ENCODE results near the gene SMARCAD1. TPM values are rescaled to one million over a fixed set of nuclear protein-coding genes. Genes with fewer than 3 reads are reported as not detected.

The SMARCAD1 gene, protein sequence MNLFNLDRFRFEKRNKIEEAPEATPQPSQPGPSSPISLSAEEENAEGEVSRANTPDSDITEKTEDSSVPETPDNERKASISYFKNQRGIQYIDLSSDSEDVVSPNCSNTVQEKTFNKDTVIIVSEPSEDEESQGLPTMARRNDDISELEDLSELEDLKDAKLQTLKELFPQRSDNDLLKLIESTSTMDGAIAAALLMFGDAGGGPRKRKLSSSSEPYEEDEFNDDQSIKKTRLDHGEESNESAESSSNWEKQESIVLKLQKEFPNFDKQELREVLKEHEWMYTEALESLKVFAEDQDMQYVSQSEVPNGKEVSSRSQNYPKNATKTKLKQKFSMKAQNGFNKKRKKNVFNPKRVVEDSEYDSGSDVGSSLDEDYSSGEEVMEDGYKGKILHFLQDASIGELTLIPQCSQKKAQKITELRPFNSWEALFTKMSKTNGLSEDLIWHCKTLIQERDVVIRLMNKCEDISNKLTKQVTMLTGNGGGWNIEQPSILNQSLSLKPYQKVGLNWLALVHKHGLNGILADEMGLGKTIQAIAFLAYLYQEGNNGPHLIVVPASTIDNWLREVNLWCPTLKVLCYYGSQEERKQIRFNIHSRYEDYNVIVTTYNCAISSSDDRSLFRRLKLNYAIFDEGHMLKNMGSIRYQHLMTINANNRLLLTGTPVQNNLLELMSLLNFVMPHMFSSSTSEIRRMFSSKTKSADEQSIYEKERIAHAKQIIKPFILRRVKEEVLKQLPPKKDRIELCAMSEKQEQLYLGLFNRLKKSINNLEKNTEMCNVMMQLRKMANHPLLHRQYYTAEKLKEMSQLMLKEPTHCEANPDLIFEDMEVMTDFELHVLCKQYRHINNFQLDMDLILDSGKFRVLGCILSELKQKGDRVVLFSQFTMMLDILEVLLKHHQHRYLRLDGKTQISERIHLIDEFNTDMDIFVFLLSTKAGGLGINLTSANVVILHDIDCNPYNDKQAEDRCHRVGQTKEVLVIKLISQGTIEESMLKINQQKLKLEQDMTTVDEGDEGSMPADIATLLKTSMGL
- 43.8 and 56.0 TPM in 2 replicates for total RNA-seq

DNA sequence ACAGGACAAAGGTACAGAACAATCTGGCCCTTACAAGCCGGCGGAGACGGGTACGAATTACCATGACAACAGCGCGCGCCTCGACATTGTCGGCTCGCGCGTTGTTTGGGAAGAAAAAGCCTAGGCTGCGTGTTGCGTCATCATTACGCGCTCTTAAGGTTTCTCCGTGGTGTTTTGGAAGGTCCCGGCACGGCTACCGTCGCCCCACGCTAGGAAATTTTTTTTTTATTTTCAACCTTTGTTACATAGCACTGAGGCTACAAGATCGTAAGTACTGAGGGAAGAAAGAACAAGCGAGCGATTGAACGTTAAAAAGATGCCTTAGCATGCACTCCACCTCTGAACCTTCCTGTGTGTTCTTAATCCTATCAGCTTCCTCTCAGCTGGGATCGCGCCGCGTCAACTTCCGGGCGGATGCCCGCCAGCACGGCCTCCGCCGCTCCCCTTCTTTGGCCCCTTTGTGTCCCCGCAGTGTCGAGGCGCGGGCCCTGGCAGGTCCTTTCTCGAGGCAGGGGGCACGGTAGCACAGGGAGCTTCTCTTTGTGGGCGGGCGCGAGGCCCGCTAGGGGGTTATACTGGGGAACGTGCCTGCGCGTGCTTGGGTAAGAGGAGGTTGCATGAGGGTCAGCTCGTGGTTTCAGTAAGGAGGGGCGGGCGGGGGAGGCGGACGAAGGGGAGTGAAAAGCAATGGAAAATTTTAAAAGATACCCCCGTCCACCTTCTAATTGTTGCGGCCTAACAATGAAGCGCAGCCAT lies at the start of gene SMARCAD1:
Gene SMARCAD1, plus strand, starts transcription at position 397 of the 756 bp plus-strand sequence. CDS start 530 bp downstream, outside the sequence.

Other genes starting within 250 kb of the SMARCAD1 start
- gene HPGDS, start 135.0 kb downstream of the SMARCAD1 start, total RNA-seq: not detected in 2 replicates
- 212 and 261 TPM in 2 replicates for gene PDLIM5, start 244.1 kb downstream of the SMARCAD1 start, total RNA-seq

Measured in vein endothelial cell (primary cell).